Stimulated activated CD4-positive, alpha-beta T cell treated with anti-CD3 and anti-CD28 coated beads, Interleukin-1b, Interleukin-23, amount 100 ng/mL, for 48 hours (primary cell): ENCODE results near the gene PEA15.

Source experiments
- DNase-seq: peaks from one replicate; pipeline ENCODE4 v3.0.0-alpha.2; 2020

Gene PEA15

DNA sequence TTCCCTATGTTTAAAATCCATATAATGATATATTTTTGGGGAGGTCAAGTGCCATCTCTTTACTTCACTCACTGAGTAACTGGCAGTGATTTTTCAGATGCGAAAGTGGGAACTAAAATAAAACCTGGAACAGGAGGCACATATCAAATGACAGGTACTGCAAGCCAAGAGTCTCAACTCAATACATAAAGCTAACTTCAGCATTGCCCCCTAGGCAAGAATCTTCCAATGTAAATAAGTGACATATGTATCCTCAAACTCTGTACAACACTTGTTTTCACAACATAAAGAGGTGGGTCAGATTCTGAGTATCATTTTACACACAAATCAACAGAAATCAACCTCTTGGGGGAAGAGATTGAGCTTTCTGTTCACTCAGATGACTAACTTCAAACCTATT, 39.0 kb downstream of the PEA15 start:
- no peak for DNase-seq

- DNase-seq = no peak
Observed at GRCh38 chr1:160245434-160245833, 40.2 kb downstream of the PEA15 start.

DNA sequence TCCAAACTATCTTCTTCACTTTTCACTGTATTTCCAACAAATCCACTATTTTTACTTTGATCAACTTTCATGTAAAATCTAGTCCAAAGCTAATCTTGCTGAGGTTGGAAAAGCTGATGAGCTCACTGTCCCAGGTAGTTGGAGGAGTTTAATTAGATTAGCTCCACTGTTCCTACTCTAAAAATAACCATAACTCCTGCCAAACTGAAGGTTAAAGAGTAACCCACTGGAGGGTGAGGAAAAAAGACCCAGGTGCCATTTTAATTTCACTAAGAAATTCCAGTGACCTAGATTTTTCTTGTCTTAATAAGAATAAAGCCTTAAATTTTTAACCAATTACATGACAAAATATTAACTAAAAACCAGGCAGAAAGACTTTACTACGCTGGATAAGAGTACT, 41.9 kb downstream of the PEA15 start:
- DNase-seq = no peak

- no peak for DNase-seq
Observed at GRCh38 chr1:160251011-160251410, 45.8 kb downstream of the PEA15 start.

- peak; percentile 53 for DNase-seq
Observed at GRCh38 chr1:160251687-160252526, 46.7 kb downstream of the PEA15 start.

DNA sequence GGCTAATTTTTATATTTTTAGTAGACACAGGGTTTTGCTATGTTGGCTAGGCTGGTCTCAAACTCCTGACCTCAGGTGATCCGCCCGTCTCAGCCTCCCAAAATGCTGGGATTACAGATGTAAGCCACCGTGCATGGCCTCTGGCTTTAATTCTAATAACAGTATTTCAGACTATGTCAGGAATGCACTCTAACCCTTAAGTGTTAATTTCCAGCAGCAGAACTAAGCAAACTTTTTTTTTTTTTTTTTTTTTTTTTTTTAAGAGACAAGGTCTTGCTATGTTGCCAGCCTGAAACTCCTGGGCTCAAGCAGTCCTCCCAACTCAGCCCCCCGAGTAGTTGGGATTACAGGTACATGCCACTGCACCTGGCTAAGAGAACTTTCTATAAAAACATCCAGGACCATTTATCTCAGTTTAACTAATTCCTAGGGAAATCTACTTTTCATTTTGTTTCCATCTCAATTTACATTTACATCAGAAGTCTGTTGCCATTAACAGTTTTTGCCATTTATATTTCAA, 50.7 kb downstream of the PEA15 start:
- no peak for DNase-seq

DNA sequence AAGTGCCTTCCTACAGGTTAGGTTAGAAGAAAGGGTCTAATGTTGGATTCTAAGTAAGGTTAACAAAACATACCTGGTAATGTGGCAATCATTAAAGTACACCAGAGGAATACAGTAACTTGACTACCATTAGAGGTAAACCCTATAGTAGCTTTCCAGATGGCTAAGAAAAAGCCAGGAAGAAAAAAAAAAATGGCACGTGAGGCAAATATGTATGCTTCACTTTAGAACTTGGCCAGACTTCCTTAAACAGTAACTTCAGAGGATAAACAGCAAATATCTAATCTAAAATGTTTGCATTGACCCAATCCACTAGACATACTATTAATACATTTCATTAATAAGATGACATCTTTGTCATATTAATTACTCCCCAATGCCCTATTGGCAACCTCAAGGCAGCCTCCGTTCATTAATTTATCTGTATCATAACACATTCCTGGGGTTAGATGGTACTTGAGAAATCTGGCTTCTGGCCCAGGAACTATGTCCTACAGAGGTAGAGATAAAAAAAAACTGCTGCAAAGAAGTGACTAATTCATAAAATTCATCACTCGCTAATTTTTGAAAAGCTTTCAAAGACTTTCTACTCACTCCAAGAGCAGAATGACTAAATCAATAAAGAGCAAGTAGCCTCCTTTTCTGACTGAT, 51.3 kb downstream of the PEA15 start:
- DNase-seq = no peak

- DNase-seq = no peak
Observed at GRCh38 chr1:160257411-160258015, 52.3 kb downstream of the PEA15 start.

DNA sequence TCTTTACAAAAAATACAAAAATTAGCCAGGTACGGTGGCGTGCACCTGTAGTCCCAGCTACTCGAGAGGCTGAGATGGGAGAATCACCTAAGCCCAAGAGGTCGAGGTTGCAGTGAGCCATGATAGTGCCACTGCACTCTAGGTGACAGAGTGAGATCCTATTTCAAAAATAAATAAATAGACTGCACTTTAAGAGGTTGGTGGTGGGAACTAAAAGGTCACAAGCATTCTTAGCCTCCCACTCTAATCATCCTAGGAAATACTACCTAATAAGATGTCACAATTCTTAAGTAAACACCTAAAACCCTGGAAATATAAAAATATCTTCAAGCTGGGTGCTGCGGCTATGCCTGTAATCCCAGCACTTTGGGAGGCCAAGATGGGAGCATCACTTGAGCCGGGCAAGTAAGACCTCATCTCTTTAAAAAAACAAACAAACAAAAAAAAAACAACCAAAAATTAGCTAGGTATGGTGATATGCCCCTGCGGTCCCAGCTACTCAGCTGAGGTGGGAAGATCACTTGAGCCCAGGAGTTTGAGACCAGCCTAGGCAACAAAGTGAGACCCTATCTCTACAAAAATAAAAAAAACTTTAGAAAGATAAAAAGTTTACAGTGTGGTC, 53.1 kb downstream of the PEA15 start:
- no peak for DNase-seq

DNA sequence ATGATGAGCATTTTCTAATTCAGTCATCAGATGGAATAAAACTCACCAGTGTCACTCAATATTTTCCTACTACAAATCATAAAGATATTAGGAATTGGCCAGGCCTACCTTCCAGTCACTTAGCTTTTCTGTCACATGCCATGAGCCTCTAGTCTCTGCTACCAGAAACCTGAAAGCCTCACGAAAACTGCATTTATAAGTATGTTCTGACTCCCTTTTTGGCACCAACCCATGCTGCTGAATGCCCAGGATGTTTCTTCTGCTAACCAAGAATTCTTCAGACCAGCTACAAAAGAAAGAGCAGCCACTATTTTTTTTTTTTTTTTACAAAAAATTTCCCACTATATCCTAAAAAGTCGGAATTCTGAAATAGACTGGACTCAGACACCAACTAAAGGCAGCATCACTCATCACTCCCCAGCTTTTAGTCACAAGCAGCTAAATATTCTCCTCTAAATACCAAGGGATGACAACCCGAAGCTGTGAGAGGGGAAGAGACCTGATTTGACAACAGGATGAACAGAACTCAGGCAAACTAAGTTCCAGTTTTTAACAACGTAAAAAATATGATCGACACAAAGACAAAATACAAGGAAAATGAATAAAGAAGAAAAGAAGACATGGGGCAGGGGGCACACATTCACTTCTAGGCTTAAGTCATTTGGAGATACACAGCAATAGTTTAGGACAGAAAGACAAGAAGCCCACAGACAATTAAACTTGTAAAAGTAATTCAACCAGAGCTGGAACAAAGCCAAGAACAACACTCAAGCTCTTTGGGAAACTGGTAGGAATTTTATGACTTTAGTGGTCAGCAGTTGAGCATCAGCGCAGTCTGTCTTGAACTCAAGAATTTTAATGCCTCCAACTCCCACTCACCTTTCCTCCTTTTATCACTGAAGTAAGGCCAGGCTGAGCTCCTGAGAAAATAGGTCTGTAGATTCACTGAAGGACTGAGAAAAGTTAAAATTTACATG, 55.5 kb downstream of the PEA15 start:
- DNase-seq = no peak

- DNase-seq = peak; percentile 78
Observed at GRCh38 chr1:160261556-160261892, 56.3 kb downstream of the PEA15 start.

DNA sequence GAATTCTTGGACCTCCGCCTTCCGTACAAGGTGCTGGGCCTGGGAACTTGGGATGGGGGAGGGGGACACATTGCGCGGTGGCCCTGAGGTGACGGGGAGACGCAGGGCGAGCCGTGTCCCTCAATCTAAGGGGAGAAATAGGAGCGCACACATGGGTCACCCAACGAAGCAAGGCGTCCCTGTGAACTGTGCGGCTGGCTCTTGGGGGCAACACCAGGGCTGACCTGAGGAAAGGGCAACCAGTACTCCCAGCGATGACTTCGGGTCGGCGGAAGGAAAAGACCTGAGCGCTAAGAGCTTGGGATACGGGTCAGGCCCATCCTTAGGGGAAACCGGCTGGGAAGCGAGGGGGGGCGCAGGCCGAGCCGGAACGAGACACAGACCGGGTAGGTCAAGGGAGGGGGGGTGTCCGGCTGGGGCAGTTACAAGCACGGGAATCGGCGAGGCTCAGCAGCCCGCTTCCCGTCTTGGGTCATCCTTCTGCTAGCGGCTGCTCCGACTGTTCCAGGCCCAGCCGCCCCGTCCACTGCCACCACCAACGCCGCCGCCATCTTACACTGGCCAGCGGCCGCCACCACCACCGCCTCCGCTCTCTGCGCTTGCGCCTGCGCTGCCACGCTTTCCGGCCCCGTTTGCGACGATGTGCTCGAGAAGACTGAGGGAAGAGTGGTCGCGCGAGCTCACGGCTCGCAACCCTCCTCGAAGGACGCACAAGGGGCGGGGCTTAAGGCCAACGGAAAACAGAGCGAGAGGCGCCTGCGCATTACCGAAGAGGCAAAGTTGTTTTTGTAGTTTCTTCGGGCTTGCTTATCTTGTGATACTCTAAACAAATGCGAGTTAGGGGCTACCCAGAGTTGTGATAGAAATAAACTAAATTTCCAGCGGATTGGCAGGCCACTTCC, 57.0 kb downstream of the PEA15 start, which contains the start of gene DCAF8:
Gene DCAF8 (minus strand): TSS at position 657 of the 902 bp plus-strand sequence. CDS start 18,541 bp downstream, outside the sequence.
- peak; percentile 98 for DNase-seq

GRCh38 chr1:160264795-160265307, 59.7 kb downstream of the PEA15 start:
- no peak for DNase-seq
